Measurements from ENCODE around the gene KCNJ10. TPM values are rescaled to one million over a fixed set of nuclear protein-coding genes. Genes with fewer than 3 reads are reported as not detected.

The KCNJ10 gene
- total and polyA plus RNA-seq, 2 donors from 2014 or later, result 4.9 to 57.6 TPM

GRCh38 chr1:159962176-159962575, 107.8 kb downstream of the KCNJ10 start:
- Histone ChIP-seq H3K27ac (ENCODE audit: low read depth in 2 of 2, low read length in 2 of 2) (no peak overlapping the region), H3K4me1 (ENCODE audit: control insufficient read depth in 2 of 3, insufficient read depth in 2 of 3, low read depth in 1 of 3, low read length in 3 of 3) (no peaks in the 10 kb centered on the region), H3K27me3 (ENCODE audit: control insufficient read depth, insufficient read depth, low read length) (no peaks in the 10 kb centered on the region), H3K36me3 (ENCODE audit: control insufficient read depth in 2 of 3, insufficient read depth in 3 of 3, low read length in 3 of 3) (no peaks in the 10 kb centered on the region), H3K4me3 (ENCODE audit: low read length in 3 of 3) (no peak overlapping the region), H3K9me3 (ENCODE audit: control insufficient read depth in 2 of 3, insufficient read depth in 1 of 3, low read length in 3 of 3) (no peaks in the 10 kb centered on the region), H3K9ac (ENCODE audit: low read length in 3 of 3) (no peak overlapping the region)
- no peak for TF ChIP-seq CTCF (IDR thresholded peaks at IDR 0.05; ENCODE audit: borderline replicate concordance, extremely low read depth, insufficient read depth)
- FAIRE-seq (no peak), DNase-seq (no peak)
- intact Hi-C loops (cut with DNase I), result no loop called here

GRCh38 chr1:159961636-159962035, 108.3 kb downstream of the KCNJ10 start:
- no peak for TF ChIP-seq CTCF (IDR thresholded peaks at IDR 0.05; ENCODE audit: borderline replicate concordance, extremely low read depth, insufficient read depth)
- Histone ChIP-seq H3K27ac (ENCODE audit: low read depth in 2 of 2, low read length in 2 of 2) (no peak overlapping the region), H3K4me3 (ENCODE audit: low read length in 3 of 3) (no peak overlapping the region), H3K9me3 (ENCODE audit: control insufficient read depth in 2 of 3, insufficient read depth in 1 of 3, low read length in 3 of 3) (no peaks in the 10 kb centered on the region), H3K4me1 (ENCODE audit: control insufficient read depth in 2 of 3, insufficient read depth in 2 of 3, low read depth in 1 of 3, low read length in 3 of 3) (no peaks in the 10 kb centered on the region), H3K27me3 (ENCODE audit: control insufficient read depth, insufficient read depth, low read length) (no peaks in the 10 kb centered on the region), H3K36me3 (ENCODE audit: control insufficient read depth in 2 of 3, insufficient read depth in 3 of 3, low read length in 3 of 3) (no peaks in the 10 kb centered on the region), H3K9ac (ENCODE audit: low read length in 3 of 3) (no peak overlapping the region)
- intact Hi-C loops (cut with DNase I), result no loop called here
- no peak for DNase-seq
- FAIRE-seq, result no peak

DNA sequence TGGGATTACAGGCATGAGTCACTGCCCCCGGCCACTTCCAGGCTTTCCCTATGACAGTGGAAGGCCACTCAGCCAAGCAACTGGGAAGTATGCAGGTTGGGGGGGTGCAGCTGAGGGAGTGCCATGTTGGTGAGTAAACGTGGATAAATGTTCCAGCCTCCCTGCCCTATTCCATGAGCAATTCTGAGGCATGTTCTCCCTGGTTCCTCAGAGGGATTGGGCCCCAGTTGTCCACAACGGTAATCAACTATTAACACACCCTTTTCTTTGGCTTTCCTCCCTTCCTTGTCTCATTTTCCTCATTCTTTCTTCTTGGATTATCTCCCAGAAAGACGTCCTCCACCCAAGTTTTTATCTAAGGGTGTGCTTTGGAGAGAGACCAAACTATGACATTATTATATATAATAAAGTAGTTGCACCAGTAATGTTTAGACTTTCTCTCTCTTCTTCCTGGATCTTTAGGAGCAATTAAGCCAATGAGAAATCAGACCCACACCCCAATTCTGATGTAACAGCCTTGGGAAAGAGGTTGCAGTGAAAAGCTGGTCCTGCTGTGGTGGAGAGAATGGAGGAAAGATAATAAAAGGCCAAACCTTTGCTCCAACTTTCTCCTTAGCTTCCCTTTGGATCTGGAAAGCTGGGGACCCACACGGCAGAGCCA, 109.1 kb downstream of the KCNJ10 start:
- no peak for TF ChIP-seq CTCF (IDR thresholded peaks at IDR 0.05; ENCODE audit: borderline replicate concordance, extremely low read depth, insufficient read depth)
- Histone ChIP-seq H3K4me3 (ENCODE audit: low read length in 3 of 3) (no peak overlapping the region), H3K27ac (ENCODE audit: low read depth in 2 of 2, low read length in 2 of 2) (no peak overlapping the region), H3K27me3 (ENCODE audit: control insufficient read depth, insufficient read depth, low read length) (no peaks in the 10 kb centered on the region), H3K4me1 (ENCODE audit: control insufficient read depth in 2 of 3, insufficient read depth in 2 of 3, low read depth in 1 of 3, low read length in 3 of 3) (no peaks in the 10 kb centered on the region), H3K9ac (ENCODE audit: low read length in 3 of 3) (no peak overlapping the region), H3K9me3 (ENCODE audit: control insufficient read depth in 2 of 3, insufficient read depth in 1 of 3, low read length in 3 of 3) (no peaks in the 10 kb centered on the region), H3K36me3 (ENCODE audit: control insufficient read depth in 2 of 3, insufficient read depth in 3 of 3, low read length in 3 of 3) (no peaks in the 10 kb centered on the region)
- FAIRE-seq (no peak), DNase-seq (no peak)
- intact Hi-C loops (cut with DNase I), result no loop called here

- Histone ChIP-seq H3K36me3 (ENCODE audit: control insufficient read depth in 2 of 3, insufficient read depth in 3 of 3, low read length in 3 of 3) (no peaks in the 10 kb centered on the region), H3K27ac (ENCODE audit: low read depth in 2 of 2, low read length in 2 of 2) (no peak overlapping the region), H3K9me3 (ENCODE audit: control insufficient read depth in 2 of 3, insufficient read depth in 1 of 3, low read length in 3 of 3) (no peaks in the 10 kb centered on the region), H3K9ac (ENCODE audit: low read length in 3 of 3) (no peak overlapping the region), H3K4me1 (ENCODE audit: control insufficient read depth in 2 of 3, insufficient read depth in 2 of 3, low read depth in 1 of 3, low read length in 3 of 3) (no peaks in the 10 kb centered on the region), H3K27me3 (ENCODE audit: control insufficient read depth, insufficient read depth, low read length) (no peaks in the 10 kb centered on the region), H3K4me3 (ENCODE audit: low read length in 3 of 3) (no peak overlapping the region)
- no peak for TF ChIP-seq CTCF (IDR thresholded peaks at IDR 0.05; ENCODE audit: borderline replicate concordance, extremely low read depth, insufficient read depth)
- DNase-seq, result no peak
- FAIRE-seq, result no peak
- intact Hi-C loops (cut with DNase I), result no loop called here
Measured at GRCh38 chr1:159959451-159959850, 110.5 kb downstream of the KCNJ10 start.

All from kidney (tissue), 14 donors.